HG03103 (cell line): ENCODE data around the gene DDX39A.
"Not testable (repeated sequence)": the region's sequence is repeated elsewhere in the genome, so short reads cannot be mapped to it uniquely, and the experiment has no call there.

Experiments used
- ATAC-seq: cut with Tn5 transposase; IDR thresholded peaks from one replicate; pipeline ENCODE4 v1.9.1; 2021; ENCODE audit warnings: low read depth; ENCODE audit not compliant: unreplicated experiment

The DDX39A gene

GRCh38 chr19:14391156-14391821 is 27.9 kb downstream of the DDX39A start:
- ATAC-seq, result no peak

DNA sequence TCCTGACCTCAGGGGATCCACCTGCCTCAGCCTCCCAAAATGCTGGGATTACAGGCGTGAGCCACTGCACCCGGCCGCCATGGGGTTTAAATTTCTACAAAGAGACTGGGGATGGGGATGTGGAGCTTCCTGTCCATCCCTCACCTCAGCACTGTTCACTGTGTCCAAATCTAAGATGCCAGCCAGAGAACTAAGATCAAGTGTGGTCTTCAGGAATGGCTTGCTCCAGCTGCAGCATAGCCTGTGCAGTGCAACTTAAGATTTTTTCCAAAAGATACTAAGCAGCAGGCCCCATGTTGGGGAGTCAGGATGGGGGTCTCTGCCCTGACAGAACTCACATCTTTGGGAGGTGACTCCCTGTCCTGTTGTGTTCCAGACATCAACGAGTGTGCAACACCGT is 28.6 kb downstream of the DDX39A start:
- no peak for ATAC-seq

DNA sequence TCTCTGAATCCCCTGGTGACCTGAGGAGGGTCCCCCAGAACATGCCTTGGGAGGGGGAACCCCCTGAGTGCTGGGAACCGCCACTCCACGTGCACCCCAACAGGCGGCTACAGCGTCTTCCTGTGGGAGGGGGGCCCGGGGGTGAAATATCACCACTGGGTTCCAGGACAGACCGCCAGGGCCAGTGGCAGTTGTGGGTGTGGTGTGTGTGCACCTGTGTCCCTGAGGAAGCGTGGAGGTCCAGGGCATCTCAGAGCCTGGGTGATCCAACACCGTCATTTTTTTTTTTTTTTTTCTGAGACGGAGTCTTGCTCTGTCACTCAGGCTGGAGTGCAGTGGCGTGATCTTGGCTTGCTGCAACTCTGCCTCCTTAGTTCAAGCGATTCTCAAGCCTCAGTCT is 33.6 kb downstream of the DDX39A start:
- no peak for ATAC-seq

GRCh38 chr19:14383661-14384555 is 35.2 kb downstream of the DDX39A start:
- ATAC-seq, result no peak

- ATAC-seq, result no peak
These were observed 37.3 kb downstream of the DDX39A start for GRCh38 chr19:14381689-14382474.

DNA sequence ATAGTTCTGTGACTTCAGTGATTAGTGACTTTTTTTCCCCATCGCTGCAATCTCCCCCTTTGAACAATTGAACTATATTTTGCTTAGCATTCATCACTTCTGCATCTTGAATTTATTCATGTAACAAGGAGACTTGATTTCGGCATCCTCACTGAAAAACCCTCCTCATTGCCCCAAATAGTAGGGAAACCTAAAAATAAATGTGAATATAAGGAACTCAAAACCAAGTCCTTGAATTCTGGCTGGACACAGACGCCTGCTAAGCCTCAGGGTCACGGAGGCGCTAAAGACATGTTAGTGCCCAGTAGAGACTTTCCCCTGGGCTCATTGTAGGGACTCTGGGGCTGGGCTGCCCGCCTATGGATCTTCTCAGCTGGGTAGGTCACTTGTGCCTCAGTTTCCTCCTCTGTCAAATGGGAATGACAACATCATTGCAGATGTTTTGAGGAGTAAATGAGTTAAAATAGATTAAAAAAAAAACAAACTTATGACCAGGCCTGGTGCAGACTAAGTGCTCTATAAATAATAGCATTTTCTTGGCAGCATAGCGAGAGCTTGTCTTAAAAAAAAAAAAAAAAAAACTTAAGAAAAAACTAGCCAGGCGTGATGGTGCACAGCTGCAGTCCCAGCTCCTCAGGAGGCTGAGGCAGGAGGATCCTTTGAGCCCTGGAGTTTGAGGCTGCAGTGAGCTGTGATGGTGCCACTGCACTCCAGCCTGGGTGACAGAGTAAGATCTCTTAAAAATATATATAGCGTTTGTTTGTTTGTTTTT is 39.7 kb downstream of the DDX39A start:
- ATAC-seq, result no peak

DNA sequence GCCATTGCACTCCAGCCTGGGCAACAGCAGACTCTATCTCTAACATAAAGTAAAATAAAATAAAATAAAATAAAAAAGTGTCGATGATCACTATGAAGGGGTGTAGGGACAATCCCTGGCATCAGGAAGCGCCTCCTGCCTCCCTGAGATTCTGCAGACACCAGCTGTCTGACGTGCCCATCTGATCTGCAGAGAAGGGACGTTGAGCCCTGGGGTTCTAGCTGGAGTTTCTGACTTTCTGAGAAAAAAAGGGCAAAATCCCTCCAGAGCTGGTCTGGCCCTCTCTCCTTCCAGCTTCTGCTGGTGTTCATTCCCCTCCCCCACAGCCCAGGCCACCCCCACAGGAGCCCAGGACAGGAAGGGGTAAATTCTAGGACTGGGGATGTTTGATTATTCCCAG is 40.3 kb downstream of the DDX39A start:
- no peak for ATAC-seq

- ATAC-seq, result no peak
These were observed 41.2 kb downstream of the DDX39A start for GRCh38 chr19:14377883-14378328.

- ATAC-seq, result no peak
These were observed 43.4 kb downstream of the DDX39A start for GRCh38 chr19:14375582-14376291.

GRCh38 chr19:14375055-14375581 is 44.0 kb downstream of the DDX39A start:
- ATAC-seq, result no peak

DNA sequence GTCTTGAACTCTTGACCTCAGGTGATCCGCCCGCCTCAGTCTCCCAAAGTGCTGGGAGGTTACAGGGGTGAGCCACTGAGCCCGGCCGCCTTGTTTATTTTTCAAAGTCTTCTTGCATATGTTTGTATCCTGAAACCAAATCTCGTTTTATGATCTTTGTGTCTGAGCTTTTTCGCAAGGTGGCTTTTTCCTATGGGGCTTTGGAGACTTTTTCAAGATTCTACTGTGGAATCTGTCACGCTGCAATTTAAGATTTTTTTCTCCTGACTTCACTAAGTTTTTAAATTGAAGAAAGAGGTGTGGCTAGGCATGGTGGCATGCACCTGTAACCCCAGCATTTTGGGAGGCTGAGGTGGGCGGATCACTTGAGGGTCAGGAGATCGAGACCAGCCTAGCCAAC is 44.8 kb downstream of the DDX39A start:
- not testable (repeated sequence) for ATAC-seq

- ATAC-seq, result not testable (repeated sequence)
These were observed 46.6 kb downstream of the DDX39A start for GRCh38 chr19:14372384-14373077.

- no peak for ATAC-seq
These were observed 47.8 kb downstream of the DDX39A start for GRCh38 chr19:14371301-14371821.

DNA sequence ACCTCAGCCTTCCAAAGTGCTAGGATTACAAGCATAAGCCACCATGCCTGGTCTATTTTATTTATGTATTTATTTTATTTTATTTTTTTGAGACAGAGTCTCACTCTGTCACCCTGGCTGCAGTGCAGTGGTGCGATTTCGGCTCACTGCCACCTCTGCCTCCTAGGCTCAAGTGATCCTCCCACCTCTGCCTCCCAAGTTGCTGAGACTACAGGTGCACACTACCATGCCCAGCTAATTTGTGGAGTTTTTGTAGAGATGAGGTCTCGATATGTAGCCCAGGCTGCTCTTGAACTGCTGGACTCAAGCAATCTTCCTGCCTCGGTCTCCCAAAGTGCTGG is 48.2 kb downstream of the DDX39A start:
- no peak for ATAC-seq

- ATAC-seq, result no peak
These were observed 48.8 kb downstream of the DDX39A start for GRCh38 chr19:14370169-14370939.

DNA sequence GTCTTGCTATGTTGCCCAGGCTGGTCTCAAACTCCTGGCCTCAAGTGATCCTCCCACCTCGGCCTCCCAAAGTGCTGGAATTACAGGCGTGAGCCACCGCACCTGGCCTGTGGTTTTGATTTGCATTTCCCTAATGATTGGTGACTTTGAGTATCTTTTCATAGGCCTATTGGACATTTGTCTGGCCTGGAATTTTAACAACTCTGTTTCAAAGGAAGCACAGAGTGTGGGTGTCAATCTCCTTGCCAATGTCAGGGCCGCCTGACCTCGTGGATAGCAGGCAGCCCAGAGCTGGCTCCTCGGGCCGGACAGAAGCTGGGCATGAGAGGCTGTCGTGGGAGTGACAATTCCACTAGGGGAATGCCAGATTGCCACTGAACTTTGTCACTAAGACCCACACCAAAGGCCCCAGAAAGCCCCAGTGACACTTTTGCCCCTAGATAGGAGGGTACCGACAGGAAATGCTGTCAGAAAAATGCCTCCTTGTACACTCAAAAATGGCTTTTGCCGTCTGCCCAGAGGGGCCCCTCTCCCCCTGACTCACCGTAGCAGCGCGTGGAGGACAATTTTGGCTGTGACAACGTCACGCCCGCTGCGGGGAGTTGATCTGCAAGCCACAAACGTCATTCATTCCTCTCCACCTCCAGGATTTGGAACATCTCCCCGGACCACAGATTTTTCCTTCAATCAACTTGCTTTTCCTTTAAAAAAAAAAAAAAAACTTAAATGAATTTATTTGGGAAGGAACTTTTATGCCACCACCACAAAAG is 49.6 kb downstream of the DDX39A start:
- no peak for ATAC-seq

GRCh38 chr19:14368011-14368513 is 51.1 kb downstream of the DDX39A start:
- no peak for ATAC-seq
